HG03159 (cell line): ENCODE data around the gene RARS2.

Experiments
- ATAC-seq: cut with Tn5 transposase; IDR thresholded peaks from one replicate; pipeline ENCODE4 v1.9.1; 2021; ENCODE audit warnings: mild to moderate bottlenecking, moderate library complexity; ENCODE audit not compliant: unreplicated experiment

Gene RARS2

DNA sequence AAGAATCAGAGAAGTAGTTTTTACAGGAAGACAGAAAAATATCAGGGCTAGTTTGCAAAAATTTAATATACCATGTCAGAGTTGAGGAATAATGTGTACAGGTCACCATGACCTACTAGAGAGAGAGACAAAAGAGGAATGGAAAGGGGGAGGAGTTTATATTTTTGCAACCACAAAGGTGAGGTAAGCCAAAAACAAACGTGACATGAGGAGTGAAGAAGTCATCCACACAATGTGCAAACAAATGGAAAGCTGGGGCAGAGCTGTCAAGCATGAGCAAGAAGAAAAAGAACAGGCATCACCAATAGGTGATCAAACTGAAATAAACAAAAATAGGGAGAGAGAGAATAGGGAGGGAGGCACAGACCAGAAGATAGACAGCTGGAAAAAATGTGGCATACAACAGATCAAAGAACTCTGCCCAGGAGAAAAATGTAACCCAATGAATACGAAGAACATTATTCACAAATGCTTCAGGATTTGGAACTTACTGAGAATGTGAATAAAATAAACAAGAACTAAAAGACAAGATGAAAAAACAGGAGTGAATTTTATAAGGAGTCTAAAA lies 15.5 kb downstream of the RARS2 start:
- no peak for ATAC-seq

- ATAC-seq: no peak
Measured at GRCh38 chr6:87573307-87574024, 16.3 kb downstream of the RARS2 start.

DNA sequence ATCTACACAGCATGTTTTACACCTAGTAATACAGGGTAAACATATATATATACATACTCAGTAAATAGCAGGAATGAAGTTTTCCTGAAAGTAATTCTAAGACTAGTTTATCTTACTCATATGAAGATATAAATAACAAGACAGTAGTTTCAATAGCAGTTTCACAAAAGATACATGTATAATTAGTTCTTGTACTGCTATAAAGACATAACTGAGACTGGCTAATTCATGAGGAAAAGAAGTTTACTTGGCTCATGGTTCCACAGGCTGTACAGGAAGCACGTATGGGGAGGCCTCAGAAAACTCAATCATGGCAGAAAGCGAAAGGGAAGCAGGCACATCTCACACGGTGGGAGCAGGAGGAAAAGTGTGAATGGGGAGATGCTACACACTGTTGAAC lies 16.9 kb downstream of the RARS2 start:
- peak; percentile 47 for ATAC-seq

DNA sequence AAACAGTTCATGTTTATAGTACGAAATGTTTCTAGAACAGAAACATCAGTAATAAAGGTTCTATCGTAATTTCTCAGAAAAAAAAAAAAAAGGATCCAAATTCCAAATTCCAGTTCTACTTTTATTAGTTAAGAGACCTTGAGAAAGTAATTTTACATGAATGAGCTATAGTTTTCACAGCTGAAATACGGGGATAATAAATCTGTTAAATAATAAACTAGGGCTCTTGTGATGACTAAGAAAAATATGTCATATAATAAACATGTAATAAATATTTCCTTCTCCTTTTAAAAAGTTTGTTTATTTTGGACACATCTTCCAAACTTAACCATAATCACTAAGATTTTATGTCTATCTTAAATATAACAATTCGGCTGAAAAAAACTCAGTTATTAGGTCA lies 17.8 kb downstream of the RARS2 start:
- ATAC-seq: no peak

GRCh38 chr6:87561017-87561416 lies 28.8 kb downstream of the RARS2 start:
- ATAC-seq: no peak

DNA sequence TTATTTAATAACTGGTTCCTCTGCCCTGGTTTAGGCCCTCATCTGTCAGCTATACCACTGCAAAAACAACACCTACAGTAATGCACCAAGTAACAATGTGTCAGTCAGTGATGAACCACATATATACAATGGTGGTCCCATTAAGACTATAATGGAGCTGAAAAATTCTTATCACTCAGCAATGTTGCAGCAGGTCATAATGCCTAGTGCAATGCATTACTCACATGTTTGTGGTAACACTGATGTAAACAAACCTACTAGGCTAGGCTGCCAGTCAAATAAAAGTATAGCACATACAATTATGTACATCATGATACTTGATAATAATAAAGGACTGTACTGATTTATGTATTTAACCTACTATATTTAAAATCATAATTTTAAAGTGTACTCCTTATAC lies 31.3 kb downstream of the RARS2 start:
- ATAC-seq: no peak

DNA sequence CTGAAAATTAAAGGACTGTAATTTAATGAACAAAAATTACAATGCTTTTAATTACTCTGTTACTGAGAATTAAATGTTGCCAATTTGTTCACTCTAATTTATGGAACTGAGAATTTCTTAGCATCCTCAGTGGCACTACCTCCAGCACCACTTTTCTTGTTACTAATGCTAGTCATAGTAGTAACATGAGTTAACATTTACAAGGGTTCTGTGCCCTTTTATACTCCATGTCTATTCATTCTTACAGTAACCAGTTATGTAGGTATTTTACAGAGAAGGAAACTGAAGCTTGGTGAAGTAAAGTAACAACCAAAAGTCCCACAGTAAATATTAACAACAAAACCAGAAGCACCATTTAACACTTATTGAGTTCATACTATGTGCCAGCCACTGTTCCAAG lies 34.3 kb downstream of the RARS2 start:
- no peak for ATAC-seq

DNA sequence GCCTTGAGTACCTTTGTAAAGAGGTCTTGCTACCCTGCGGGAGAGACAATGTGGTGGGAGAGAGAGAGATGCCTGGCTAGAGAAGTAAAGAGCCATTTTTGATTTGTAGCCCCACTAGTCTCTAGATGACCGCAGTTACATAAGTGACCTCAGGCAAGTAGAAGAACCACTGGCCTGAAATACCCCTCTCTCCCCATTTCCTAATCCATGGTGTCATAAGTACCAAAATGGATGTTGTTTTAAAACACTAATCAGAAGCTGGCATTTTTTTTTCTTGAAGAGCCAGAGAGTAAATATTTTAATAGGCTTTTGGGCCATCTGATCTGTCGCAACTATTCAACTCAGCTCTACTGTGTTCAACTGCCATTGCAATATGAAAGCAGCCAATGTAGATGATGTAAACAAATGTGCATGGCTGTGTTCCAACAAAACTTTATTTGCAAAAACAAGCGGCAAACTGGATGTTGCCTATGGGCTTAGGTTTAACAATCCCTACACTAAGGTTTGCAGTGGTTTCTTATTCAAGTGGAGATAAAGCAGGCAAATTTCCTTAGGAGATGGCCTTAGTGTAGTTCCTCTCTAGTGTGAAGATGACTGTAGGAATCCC lies 36.5 kb downstream of the RARS2 start:
- ATAC-seq: no peak

GRCh38 chr6:87551799-87552198 lies 38.0 kb downstream of the RARS2 start:
- no peak for ATAC-seq

DNA sequence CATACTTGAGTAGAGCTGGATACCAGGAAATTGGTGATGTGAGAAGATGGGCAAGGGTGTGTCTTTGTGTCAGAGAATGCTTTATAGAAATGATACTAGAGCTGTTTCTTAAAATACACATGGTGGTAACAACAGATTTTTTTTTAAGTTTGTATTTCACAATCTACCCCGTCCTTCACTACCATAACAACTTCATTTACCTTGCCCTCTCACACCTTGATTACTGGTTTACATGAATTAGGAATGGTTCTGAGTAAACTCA lies 45.4 kb downstream of the RARS2 start:
- ATAC-seq: no peak

GRCh38 chr6:87543696-87544473 lies 45.9 kb downstream of the RARS2 start:
- ATAC-seq: no peak

DNA sequence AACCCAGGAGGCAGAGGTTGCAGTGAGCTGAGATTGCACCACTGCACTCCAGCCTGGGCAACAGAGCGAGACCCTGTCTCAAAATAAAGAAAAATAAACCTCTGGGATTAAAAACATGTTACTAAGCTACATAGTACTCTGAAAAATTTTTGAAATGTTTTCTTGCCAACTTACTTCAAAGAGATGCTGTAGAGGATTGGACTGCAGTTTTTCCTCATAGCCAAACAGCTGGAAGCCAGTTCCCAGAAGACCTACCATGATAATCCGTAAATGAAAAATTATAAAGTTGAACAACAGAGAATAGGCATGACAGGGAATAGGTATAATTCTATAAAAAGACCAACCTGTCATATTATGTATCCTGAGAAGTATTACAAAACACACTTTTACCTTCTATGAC lies 48.0 kb downstream of the RARS2 start:
- ATAC-seq: no peak

- ATAC-seq: no peak
Measured at GRCh38 chr6:87541041-87541440, 48.7 kb downstream of the RARS2 start.

GRCh38 chr6:87540539-87540938 lies 49.2 kb downstream of the RARS2 start:
- ATAC-seq: no peak

- no peak for ATAC-seq
Measured at GRCh38 chr6:87539554-87539953, 50.2 kb downstream of the RARS2 start.

DNA sequence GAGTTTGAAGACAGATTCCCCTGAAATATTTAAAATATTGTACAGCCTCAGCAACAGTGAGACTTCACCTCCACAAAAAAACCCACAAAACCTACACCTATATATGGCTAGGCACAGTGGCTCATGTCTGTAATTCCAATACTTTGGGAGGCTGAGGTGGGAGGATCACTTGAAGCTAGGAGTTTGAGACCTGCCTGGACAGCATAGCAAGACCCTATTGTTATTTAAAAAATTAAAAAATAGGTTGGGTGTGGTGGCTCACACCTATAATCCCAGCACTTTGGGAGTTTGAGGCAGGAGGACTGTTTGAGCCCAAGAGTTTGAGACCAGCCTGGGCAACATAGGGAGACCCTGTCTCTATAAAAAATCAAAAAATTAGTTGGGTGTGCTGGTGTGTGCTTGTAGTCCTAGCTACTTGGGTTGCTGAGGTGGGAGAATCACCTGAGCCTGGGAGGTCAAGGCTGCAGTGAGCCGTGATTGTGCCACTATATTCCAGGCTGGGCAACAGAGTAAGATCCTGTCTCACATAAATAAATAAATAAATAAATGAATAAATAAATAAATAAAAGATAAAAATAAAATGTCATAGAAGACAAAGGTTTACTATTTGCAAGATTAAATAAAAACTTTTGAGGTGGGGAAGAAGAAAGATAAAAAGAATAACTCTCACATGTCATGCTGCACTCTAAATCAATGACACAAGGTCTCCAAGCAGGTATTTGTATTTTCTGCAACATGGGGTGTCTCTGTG lies 51.1 kb downstream of the RARS2 start:
- ATAC-seq: no peak

DNA sequence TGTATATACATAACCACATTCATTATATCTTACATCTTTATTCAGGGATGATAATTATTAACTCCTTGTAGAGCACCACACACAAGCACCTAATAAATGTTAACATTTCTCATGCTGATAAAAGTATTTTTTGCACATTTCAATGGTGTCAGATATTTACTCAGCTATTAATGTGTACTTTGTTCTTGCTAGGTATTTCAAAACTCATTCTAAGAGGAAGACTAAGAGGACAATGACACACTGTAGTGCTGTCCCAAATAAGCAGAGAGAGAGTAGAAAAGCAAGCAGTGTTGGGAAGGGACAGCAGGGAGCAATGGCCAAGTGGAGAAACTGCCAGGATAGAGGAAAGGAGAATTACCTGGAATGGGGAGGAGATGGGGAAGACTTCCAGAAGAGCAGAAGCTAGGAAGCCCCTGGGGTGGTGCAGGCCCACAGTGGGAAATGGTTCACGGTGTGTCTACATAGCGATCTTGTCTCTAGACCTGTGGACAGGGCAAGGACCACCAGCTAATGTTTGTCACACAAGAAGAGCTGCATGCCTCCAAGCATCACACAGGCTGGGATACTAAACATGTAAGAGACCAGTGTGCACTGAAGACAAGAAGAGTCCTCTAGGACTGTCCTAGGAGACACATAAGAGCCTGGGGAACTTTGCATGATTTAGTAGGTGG lies 55.3 kb downstream of the RARS2 start:
- no peak for ATAC-seq

DNA sequence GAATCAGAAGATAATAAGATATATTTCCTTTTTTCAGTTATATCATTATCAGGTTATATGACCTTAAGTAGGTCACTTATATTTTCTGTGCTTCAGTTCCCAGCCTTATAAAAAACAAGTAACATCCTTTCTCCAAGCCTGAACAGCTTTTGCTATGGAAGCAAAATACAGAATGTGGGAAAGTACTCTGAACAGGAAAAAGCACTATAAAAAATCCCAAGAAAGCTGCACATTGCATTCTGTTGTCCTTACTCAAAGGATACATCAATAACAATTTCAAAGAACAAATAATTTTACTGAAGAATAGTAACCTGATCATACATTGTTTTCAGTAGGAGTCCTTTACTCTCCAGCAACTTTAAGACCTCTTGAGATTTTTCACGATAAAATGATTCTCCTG lies 60.6 kb downstream of the RARS2 start:
- ATAC-seq: no peak

- ATAC-seq: no peak
Measured at GRCh38 chr6:87522686-87523085, 67.1 kb downstream of the RARS2 start.

DNA sequence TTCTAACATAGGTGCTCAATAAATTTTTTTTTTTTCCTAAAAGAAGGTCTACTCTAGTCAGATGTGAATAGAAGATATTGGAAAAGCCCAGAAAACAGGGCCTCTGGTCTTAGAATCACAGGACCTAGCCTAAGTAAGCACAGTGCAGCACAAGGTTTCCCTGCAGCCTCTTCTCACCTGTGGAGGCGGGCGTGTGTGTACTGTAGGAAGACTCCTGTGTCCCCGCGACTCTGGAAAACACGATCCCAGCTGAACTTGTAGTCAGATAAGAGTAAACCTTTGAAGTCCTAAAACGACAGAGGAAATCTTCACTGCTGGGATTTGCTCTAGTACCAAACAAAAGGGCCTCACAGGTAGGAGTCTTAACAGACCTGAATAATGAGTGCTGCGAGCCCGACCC lies 71.3 kb downstream of the RARS2 start:
- ATAC-seq: no peak

DNA sequence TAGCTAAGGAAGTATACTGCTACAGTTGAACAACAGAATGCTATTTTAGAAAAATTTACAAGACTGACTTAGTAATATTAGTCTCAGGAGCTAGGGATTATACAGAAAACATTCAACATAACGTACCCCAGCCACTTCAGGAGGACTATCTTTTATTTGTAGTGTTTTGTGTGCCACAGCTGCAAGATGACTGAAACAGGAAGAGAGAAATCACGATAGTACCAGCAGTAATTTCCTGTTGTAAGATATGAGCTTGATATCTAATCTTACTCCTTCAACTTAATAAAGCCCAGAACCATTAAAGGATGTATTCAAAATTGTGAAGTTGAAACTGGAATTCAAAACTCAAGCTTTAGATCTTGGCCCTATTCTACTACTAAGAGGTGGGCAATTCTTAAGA lies 75.0 kb downstream of the RARS2 start:
- no peak for ATAC-seq
